A549 treated with DMSO at 1 μM for 4 hours (cell line): Measurements from ENCODE around the gene OLFM1. TPM values are rescaled to one million over a fixed set of nuclear protein-coding genes. Genes with fewer than 3 reads are reported as not detected.

Experiments used
- total RNA-seq: library from RNA; stranded (reverse); fragments of 200-300 nt; extraction: Qiagen RNA extraction; gene quantifications from 5 replicates; pipeline ENCODE4 v1.2.3, GENCODE V29; 2022; ENCODE audit warnings: low read depth

OLFM1 gene
- 9.8 to 12.2 TPM (median 10.8 TPM) in 5 replicates for total RNA-seq

GRCh38 chr9:135087489-135087792 lies at the start of gene OLFM1:
Gene OLFM1 (plus strand): TSS chr9:135087668. CDS start chr9:135087990, 322 bp downstream.

Other genes starting within 250 kb of the OLFM1 start
- gene FCN2, start 206.9 kb upstream of the OLFM1 start, total RNA-seq: not detected in 5 replicates
- not detected in 5 replicates for gene FCN1, start 169.8 kb upstream of the OLFM1 start, total RNA-seq